Loucy (cell line): ENCODE data around the gene SLC39A9.

Source experiments
- CTCF ChIP-seq: fragments of 200-600 bp; sonication (generic); conservative IDR thresholded peaks from 2 replicates; pipeline ENCODE4 v1.5.1; 2014; ENCODE audit warnings: mild to moderate bottlenecking, antibody characterized with exemption, low read length
- EZH2phosphoT487 ChIP-seq: fragments of 200-600 bp; IDR thresholded peaks from 2 replicates; pipeline ENCODE4 v1.6.1; 2018; ENCODE audit warnings: antibody characterized with exemption, mild to moderate bottlenecking, moderate library complexity, borderline replicate concordance

- TF ChIP-seq EZH2phosphoT487 (no peak), CTCF (no peak)
Measured at GRCh38 chr14:69349091-69349777, 49.3 kb upstream of the SLC39A9 start.
